ENCODE data around the gene COG4.
"Not testable (repeated sequence)": the region's sequence is repeated elsewhere in the genome, so short reads cannot be mapped to it uniquely, and the experiment has no call there.

COG4 gene

DNA sequence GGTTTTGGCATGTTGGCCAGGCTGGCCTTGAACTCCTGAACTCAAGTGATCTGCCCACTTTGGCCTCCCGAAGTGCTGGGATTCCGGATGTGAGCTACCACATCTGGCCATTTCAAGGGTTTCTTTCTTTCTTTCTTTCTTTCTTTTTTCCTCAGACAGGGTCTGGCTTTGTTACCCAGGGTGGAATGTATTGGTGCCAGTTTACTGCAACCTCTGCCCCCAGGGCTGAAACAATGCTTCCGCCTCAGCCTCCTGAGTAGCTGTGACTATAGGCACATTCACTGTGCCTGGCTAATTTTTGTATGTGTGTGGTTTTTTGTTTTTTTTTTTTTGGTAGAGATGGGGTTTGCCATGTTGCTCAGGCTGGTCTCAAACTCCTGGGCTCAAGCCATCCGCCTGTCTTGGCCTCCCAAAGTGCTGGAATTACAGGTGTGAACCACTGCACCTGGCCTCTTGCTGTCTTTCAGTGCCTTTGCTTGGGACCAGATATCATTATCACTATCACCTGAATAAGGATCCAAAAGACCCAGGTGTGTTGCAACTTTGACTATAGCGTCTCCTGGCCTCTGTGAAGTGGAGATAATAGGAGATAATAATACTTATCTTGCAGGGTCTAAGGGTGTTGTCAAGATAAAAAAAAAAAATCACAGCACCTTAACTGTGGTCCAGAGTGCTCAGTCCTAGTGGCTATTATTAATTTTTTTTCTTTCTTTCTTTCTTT, 65.7 kb downstream of the COG4 start:
- DNase-seq (ENCODE audit: low read depth in 2 of 2): no peak

DNA sequence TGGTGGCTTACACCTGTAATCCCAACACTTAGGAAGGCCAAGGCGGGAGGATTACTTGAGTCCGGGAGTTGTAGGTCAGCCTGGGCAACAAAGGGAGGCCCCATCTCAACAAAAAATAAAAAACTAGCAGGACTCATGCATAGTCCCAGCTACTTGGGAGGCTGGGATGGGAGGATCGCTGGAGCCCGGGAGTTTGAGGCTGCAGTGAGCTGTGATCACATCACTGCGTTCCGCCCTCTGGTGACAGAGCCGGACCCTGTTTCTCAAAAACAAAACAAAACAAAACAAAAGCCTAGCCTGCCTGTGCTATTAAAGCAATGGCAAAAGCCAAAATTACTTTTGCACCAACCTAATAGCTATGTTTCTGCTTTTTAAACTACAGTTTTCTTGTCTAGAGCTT, 67.4 kb downstream of the COG4 start:
- no peak for DNase-seq (ENCODE audit: low read depth in 2 of 2)

GRCh38 chr16:70454222-70455034, 68.9 kb downstream of the COG4 start, which contains the start of gene FCSK:
Gene FCSK (plus strand): TSS chr16:70454595. CDS start chr16:70463191, 8,596 bp downstream.
- peak; percentile 21 to 65 for DNase-seq (ENCODE audit: low read depth in 2 of 2)

- DNase-seq (ENCODE audit: low read depth in 2 of 2): no peak
Measured at GRCh38 chr16:70453892-70454221, 69.5 kb downstream of the COG4 start.

DNA sequence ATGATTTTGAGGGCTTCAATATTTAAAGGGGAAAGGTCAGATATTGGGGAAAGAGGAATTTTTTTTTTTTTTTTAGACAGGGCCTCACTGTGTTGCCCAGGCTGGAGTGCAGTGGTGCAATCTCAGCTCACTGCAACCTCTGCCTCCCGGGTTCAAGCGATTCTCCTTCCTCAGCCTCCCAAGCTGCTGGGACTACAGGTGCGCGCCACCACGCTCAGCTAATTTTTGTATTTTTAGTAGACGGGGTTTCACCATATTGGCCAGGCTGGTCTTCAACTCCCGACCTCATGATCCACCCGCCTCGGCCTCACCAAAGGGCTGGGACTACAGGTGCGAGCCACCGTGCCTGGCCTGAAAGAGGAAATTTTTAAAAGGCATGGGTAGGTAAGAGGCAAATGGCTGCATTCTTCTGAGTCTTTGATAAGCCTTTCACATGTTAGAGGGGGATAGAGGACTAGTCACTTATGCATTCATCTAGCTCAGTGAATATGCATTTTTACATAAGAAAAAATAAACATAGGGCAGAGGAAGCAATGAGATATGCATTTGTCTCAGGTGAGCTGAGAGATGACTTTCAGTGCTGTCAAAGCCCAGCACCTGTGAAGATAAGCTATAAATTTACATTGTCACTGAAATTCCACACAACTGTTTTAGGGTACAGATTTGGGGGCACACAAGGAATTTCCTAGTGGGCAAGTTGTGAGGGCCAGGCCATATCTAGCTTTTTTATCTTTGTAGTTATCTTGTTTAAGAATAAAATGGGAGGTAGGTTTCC, 70.0 kb downstream of the COG4 start:
- DNase-seq (ENCODE audit: low read depth in 2 of 2): no peak

DNA sequence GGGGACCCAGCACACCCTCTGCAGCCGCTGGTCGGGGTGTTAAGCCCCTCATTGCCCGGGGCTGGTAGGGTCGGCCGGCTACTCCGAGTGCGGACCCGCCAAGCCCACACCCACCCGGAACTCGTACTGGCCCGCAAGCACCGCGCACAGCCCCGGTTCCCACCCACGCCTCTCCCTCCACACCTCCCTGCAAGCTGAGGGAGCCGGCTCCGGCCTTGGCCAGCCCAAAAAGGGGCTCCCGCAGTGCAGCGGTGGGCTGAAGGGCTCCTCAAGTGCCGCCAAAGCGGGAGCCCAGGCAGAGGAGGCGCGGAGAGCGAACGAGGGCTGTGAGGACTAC, 72.4 kb downstream of the COG4 start:
- DNase-seq (ENCODE audit: low read depth in 2 of 2): not testable (repeated sequence)

- DNase-seq (ENCODE audit: low read depth in 2 of 2): not testable (repeated sequence)
Measured at GRCh38 chr16:70450142-70451003, 73.0 kb downstream of the COG4 start.

DNA sequence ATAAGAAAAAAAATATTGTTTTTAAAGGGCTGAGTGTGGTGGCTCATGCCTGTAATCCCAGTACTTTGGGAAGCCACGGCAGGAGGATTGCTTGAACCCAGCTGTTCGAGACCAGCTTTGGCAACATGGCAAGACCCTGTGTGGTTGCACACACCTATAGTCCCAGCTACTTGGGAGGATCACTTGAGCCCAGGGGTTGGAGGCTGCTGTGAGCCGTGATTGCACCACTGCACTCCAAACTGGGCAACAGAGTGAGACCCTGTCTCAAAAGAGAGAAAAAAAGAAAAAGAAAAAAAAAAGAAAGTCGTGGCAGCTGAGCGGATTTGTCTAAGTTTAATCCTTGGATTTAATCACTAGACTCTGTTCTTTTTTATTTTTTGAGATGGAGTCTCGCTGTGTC, 75.3 kb downstream of the COG4 start:
- no peak for DNase-seq (ENCODE audit: low read depth in 2 of 2)

- DNase-seq (ENCODE audit: low read depth in 2 of 2): no peak
Measured at GRCh38 chr16:70444249-70445063, 78.9 kb downstream of the COG4 start.

DNA sequence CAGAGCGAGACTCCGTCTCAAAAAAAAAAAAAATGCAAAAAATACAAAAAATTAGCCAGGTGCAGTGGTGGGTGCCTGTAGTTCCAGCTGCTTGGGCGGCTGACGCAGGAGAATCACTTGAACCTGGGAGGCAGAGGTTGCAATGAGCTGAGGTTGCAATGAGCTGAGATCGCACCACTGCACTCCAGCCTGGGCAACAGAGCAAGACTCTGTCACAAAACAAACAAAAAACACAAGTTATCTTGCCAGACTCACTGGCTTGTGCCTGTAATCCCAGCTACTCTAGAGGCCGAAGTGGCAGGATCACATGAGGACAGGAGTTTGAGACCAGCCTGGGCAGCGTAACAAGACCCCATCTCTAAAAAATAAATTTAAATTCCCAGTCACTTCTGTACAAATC, 81.0 kb downstream of the COG4 start:
- DNase-seq (ENCODE audit: low read depth in 2 of 2): no peak

DNA sequence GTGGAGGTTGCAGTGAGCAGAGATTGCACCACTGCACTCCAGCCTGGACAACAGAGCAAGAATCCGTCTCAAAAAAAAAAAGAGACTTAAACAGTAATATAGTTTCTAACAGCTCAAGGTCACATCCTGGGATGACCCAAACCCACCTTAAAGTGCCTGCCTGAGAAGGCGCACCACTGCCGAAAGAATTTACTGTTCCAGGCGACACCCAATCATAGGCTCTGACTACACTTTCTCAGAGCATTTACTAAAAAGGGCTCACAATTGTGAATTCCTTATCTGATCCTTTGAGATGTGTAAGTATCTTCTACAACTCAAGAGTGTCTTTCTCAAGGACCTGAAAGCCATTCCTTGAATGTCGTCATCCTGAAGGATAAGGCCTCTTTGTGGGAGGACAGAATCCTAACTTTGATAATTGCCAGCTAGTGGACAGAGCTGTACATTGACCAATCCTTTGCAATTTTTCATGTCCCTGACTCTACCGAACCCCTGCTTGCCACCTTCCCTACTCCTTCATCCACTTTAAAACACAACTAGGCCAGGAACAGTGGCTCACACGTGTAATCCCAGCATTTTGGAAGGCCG, 81.9 kb downstream of the COG4 start:
- no peak for DNase-seq (ENCODE audit: low read depth in 2 of 2)

- DNase-seq (ENCODE audit: low read depth in 2 of 2): no peak
Measured at GRCh38 chr16:70440009-70440692, 83.2 kb downstream of the COG4 start.

GRCh38 chr16:70438969-70439862, 84.1 kb downstream of the COG4 start, which contains the start of gene ST3GAL2:
Gene ST3GAL2 (minus strand): TSS chr16:70439100. CDS start chr16:70398530, 40,570 bp downstream.
- peak; percentile 90 to 93 for DNase-seq (ENCODE audit: low read depth in 2 of 2)

- no peak for DNase-seq (ENCODE audit: low read depth in 2 of 2)
Measured at GRCh38 chr16:70438585-70438968, 84.8 kb downstream of the COG4 start.

DNA sequence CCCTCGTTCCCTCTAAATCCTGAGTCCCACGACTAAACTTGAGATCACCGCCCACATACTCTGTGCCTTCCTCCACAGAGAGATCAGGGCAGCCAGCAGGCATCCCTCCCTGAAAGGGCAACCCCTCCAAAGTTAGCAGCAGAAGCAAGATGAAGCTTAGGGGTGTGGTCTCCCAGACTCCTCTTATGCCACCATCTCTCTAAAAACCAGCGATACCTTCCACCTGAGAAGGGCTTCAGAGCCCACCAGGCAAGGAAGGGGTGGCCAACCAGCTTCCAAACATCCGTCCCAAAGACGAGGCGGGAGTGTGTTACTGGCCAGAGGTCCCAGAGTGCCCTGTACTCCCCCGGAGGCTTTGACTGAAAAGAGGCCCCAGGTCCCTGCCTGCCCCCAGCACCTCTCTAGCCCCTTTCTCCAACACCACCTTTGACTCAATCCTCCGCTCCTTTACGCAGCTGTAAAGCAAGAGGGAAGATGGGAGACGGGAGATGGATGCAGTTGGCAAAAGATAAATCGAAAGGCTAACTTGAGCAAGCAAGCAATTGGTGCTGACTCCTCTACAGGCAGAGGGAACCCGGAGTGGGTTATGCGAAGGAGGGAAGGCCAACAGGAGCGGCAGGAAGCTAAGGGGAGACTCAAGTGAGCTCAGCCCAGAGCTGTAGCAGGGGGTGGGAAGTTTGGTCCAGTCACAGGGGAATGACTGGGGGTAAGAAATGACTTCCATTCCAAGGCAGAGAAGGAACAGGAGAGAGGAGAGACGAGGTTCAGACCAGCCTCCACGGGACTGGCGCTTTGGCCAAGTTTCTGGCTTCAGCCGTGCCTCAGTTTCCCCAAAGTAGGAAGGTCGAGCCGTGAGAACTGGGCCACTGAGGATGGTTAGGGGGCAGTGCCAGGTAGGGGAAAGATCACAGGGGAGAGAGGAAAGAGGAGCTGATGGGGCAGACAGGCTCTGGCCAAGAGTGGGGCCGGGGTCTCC, 85.5 kb downstream of the COG4 start:
- DNase-seq (ENCODE audit: low read depth in 2 of 2): no peak

- no peak for DNase-seq (ENCODE audit: low read depth in 2 of 2)
Measured at GRCh38 chr16:70437017-70437581, 86.3 kb downstream of the COG4 start.

Data from stimulated activated CD8-positive, alpha-beta memory T cell treated with anti-CD3 and anti-CD28 coated beads, Interleukin-7, amount 100 ng/mL, for 4 hours (primary cell).